ENCODE data around the gene FAM184A.

DNA sequence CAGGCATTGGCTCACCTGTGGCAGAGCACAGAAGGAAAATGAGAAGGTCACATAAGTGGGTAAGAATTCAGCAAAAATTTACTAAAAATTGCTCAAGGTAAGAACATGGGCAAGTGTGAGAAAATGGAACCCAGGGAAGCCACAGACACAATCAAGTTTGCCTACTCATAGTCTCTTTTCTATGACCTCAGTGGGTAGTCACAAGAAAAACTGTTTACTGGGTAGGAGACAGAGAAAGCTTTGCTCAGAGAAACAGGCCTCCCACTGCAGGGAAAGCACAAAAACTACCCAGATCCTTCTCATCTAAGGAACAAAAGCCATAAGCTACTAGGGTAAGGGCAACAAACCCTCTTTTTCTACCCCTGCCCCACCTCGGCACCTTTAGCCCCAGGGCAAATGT lies 35.2 kb downstream of the FAM184A start:
- TF ChIP-seq CTCF (IDR thresholded peaks at IDR 0.05) (no peak), EP300 (IDR thresholded peaks at IDR 0.05) (no peak), POLR2A (IDR thresholded peaks at IDR 0.05; ENCODE audit: low read depth) (no peak), POLR2AphosphoS5 (IDR thresholded peaks at IDR 0.05) (no peak)

Measured in esophagus muscularis mucosa (tissue), 4 donors.